ENCODE results near the gene STAC3.

STAC3 gene

DNA sequence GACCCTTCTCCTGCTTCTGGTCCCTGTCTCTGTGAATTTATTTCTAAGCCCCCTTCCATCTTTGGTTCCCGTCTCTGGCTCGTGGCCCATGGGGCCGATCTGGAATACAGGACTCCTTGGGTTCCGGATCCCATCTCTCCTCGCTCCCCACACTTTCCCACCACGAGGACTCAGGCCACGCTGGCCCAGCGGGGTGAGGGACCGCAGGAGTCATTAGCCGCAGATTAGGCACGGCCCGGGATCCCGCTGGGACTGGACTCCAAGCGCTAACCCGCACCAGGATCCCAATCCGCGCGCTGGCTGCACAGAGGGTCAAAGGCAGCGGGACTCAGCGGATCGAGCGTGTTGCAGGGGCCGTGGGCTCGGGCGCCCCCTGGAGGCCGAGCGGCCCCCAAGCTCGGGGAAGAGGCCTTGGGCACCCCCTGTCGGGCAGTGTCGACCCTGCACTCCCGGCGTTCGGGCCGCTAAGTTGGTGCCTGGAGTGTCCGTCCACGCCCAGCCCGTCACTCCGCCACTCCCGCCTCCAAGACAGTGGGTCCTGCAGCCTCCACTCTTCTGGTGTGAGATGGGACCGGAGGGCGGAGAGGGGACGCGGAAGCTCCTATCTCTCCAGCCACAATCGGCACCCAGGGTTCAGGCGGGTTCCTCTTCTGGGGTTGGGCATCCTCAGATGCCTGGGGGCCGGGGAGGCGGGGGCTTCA lies 12.0 kb downstream of the STAC3 start:
- peak; percentile 93 for DNase-seq (ENCODE audit: low read depth)
- TF ChIP-seq, protein P1, sequence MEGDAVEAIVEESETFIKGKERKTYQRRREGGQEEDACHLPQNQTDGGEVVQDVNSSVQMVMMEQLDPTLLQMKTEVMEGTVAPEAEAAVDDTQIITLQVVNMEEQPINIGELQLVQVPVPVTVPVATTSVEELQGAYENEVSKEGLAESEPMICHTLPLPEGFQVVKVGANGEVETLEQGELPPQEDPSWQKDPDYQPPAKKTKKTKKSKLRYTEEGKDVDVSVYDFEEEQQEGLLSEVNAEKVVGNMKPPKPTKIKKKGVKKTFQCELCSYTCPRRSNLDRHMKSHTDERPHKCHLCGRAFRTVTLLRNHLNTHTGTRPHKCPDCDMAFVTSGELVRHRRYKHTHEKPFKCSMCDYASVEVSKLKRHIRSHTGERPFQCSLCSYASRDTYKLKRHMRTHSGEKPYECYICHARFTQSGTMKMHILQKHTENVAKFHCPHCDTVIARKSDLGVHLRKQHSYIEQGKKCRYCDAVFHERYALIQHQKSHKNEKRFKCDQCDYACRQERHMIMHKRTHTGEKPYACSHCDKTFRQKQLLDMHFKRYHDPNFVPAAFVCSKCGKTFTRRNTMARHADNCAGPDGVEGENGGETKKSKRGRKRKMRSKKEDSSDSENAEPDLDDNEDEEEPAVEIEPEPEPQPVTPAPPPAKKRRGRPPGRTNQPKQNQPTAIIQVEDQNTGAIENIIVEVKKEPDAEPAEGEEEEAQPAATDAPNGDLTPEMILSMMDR (IDR thresholded peaks at IDR 0.05; ENCODE audit: insufficient read depth, low read depth, low read length, missing control alignments) = peak; percentile 100
- peak overlapping the region; percentile 73 for H3K4me3 ChIP-seq (ENCODE audit: low read depth, low read length)

DNA sequence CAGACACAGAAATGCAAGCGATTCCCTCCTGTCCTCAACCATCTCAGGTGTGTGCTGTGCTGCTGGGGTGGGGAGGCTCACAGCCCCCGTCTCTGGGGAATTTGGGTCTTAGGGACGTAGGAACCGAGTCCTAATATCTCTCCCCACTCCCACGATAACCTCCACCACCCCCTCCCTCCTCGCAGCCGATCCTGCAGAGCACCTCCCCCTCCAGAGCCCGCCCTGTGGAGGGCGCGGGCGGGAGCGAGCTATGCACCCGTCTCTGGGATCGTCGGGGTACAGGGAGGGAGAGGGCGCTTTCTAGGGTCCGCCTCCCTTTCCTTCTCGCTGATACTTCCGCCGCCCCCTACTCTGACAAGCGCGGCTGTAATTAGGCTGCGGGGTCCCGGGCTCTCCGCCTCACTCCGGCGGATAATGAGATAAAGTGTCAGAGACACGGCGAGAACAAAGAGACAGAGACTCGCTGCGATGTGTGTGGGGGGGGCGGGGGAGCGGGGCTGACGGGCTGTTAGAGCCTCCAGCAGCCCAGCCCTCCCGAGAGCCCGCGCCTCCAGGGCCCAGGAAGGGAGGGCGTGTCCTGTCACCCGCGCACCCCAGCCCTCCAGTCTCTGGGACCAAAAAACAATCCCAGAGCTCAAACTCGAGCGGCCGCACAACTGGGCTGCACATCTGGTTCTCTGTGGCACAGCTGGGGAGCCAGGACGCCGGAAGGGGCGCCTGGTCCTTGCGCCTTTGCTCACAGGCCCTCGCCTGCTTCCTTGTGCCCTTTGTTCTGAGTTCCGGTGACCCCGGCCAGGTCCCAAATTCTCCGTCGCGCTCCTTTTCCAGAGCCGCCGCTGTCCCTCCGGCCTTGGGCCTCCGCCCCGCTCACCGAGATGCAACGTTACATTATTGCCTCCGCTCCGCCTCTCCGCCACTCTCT lies 12.8 kb downstream of the STAC3 start:
- peak overlapping the region; percentile 52 for H3K4me3 ChIP-seq (ENCODE audit: low read depth, low read length)
- DNase-seq (ENCODE audit: low read depth) = peak; percentile 47
- TF ChIP-seq, protein P1 (IDR thresholded peaks at IDR 0.05; ENCODE audit: insufficient read depth, low read depth, low read length, missing control alignments) = no peak

DNA sequence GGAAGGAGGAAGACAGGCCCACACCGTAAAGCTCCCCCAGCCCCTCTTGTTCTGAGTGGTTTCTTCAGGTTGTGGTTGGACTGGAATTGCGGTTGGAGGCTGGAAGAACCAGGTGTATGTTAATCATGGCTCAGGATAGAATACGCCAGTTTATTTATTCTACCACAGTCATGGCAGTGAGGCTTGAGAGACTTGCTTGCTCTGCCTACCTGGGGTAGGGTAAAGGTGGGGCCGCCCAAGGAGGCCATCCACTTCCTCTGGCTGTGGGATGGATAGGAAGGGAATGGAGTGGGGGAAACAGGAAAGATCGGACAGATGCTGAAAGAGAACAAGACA lies 13.4 kb downstream of the STAC3 start:
- no peak overlapping the region for H3K4me3 ChIP-seq (ENCODE audit: low read depth, low read length)
- TF ChIP-seq, protein P1 (IDR thresholded peaks at IDR 0.05; ENCODE audit: insufficient read depth, low read depth, low read length, missing control alignments) = no peak
- no peak for DNase-seq (ENCODE audit: low read depth)

DNA sequence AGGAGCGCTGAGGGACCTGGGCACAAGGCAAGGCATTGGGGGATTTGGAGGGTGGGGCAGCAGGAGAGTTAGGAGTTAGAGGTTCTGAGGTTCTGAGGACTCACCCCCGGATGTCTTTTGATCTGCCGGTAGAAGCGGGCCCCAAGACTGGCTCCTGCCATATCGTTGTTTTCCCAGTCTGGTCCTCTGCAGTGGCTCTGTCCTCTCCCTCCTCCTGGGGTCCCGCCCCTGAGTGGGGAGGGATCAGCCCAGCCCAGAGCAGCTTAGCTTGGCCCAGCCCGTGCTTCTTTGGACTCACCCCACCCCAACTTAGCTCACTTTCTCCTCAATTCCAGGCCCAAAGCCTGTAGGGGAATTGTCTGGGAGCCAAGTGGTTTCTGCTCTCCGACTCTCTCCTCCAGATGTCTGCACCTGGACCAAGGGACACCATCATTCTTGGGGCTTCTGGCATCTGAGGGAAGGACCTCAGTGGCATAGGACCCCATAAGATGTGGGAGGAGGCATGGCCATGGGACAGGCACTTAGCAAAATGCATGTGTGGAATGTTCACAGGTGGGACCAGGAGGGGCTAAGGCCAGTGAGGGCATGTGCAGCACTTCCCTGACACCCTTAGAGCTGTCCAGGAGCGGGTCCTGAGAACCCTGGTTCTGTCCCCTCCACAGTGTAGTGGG lies 13.9 kb downstream of the STAC3 start:
- TF ChIP-seq, protein P1 (IDR thresholded peaks at IDR 0.05; ENCODE audit: insufficient read depth, low read depth, low read length, missing control alignments) = no peak
- H3K4me3 ChIP-seq (ENCODE audit: low read depth, low read length) = no peak overlapping the region
- DNase-seq (ENCODE audit: low read depth) = no peak

DNA sequence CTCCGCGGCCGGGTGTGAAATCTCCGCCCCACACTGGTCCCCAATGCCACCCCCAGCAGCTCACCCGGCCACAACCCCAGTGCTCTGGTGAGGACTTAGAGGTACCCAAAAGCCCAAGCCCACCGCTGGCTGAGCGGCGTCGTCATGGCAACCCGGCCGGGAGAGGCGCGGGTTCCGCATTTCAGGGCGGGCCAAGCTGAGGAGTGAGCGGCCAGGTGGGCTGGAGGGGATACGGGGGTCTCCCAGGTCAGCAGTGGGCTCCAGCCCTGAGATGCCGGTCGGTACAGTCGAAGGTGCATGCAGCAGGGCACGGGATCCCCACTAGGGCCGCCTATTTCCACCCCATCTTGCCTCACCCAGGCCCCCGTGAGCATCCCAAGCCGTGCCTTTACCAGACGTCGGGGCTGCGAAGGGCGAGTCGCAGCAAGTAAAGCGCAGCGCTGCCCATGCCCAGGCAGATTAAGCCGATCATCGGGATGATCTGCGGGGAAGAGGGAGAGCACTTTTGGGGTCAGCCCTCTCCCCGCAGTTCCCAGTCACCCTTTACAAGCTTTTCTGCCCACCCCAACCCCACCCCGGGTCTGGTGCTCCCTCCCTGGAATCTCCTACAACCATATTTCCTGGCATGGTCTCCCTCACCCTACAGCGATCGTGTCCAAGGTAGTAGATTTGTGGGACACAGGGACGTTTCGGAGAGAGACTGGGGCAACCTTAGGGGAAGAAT lies 14.6 kb downstream of the STAC3 start:
- TF ChIP-seq, protein P1 (IDR thresholded peaks at IDR 0.05; ENCODE audit: insufficient read depth, low read depth, low read length, missing control alignments) = no peak
- H3K4me3 ChIP-seq (ENCODE audit: low read depth, low read length) = no peak overlapping the region
- no peak for DNase-seq (ENCODE audit: low read depth)

DNA sequence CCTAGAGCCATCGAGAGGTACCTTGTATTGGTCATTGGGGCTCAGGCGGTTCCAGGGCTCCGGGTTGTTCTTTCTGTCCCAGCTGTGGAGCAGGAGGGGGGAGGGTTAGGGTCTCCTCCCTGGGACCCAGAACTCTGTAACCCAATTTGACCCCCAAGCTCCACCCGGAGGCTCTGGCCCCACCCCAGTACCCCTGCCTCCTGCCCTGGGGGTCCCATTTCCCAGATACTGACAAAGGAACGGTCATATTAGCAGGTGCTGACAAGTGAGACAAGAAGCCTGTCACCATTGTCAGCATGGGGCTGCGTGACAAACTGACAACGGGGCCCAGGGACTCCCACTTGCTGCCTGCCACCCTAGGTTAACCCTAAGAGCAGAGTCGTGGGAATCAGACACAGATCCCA lies 15.3 kb downstream of the STAC3 start:
- no peak for DNase-seq (ENCODE audit: low read depth)
- H3K4me3 ChIP-seq (ENCODE audit: low read depth, low read length) = no peak overlapping the region
- TF ChIP-seq, protein P1 (IDR thresholded peaks at IDR 0.05; ENCODE audit: insufficient read depth, low read depth, low read length, missing control alignments) = no peak
